ENCODE data around the gene LRIG1.

The LRIG1 gene

DNA sequence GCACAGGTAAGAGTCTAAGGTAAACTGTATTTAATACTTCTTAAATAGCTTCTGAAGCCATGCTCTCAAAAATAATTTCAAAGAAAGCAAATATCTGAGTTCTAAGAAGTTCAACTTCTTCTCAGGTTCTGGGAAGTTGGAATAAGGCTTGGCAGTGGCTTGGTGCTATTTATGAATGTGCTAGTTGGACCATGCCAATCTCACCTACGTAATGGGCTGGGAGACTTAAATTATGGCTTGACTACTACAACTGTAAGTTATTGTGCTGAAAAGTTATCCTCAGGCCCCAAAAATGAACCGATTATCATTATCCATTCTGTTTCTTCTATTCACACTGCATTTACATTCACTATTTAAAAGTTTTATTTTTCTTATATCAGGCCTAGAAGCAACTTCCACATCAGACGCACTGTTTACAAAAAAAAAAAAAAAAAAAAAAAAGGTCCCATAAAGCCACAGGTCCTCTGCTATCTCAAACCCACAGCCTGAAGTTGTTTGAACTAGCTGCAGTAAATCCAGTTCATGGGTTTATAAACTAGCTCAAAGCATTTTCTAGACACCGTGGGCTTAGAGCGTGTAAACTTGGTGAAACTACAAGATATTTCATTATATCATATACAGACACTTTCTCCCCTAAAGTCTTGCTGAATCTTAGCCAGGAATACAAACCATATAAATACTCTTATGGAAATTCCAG is 3.4 kb downstream of the LRIG1 start:
- TF ChIP-seq POLR2AphosphoS5 (IDR thresholded peaks at IDR 0.05; ENCODE audit: low read depth, low read length) (no peak), TAF1 (IDR thresholded peaks at IDR 0.05; ENCODE audit: borderline replicate concordance, insufficient read depth, low read length) (no peak), SIN3A (IDR thresholded peaks at IDR 0.05; ENCODE audit: borderline replicate concordance, insufficient read depth, low read length) (no peak), FOXP2 (optimal IDR thresholded peaks at IDR 0.05; ENCODE audit: borderline replicate concordance, extremely low read depth, extremely low read length, insufficient read depth) (no peak)
- TF ChIP-seq, protein P1, sequence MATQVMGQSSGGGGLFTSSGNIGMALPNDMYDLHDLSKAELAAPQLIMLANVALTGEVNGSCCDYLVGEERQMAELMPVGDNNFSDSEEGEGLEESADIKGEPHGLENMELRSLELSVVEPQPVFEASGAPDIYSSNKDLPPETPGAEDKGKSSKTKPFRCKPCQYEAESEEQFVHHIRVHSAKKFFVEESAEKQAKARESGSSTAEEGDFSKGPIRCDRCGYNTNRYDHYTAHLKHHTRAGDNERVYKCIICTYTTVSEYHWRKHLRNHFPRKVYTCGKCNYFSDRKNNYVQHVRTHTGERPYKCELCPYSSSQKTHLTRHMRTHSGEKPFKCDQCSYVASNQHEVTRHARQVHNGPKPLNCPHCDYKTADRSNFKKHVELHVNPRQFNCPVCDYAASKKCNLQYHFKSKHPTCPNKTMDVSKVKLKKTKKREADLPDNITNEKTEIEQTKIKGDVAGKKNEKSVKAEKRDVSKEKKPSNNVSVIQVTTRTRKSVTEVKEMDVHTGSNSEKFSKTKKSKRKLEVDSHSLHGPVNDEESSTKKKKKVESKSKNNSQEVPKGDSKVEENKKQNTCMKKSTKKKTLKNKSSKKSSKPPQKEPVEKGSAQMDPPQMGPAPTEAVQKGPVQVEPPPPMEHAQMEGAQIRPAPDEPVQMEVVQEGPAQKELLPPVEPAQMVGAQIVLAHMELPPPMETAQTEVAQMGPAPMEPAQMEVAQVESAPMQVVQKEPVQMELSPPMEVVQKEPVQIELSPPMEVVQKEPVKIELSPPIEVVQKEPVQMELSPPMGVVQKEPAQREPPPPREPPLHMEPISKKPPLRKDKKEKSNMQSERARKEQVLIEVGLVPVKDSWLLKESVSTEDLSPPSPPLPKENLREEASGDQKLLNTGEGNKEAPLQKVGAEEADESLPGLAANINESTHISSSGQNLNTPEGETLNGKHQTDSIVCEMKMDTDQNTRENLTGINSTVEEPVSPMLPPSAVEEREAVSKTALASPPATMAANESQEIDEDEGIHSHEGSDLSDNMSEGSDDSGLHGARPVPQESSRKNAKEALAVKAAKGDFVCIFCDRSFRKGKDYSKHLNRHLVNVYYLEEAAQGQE (IDR thresholded peaks at IDR 0.05; ENCODE audit: insufficient read depth in 1 of 2, low read depth in 2 of 2, low read length in 2 of 2): no peak

DNA sequence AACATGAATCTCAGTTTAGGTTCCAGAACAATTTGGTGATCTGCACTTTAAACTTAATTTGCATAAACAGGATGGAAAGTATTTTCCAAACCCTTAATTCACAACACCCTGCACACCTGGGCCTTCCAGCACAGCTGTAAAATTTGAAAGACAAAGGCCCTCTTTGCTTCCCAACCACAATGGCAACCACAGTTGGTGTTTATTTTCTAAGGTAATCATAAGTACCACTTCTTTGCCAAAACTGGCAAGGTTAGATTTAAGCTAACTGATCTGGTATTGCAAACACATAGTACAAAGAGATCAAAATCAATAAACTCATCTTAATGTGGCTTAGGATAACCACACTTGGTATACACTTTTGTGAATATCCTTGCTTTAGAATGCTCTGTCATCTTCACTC is 4.1 kb downstream of the LRIG1 start:
- TF ChIP-seq TAF1 (IDR thresholded peaks at IDR 0.05; ENCODE audit: borderline replicate concordance, insufficient read depth, low read length): no peak
- no peak for TF ChIP-seq POLR2AphosphoS5 (IDR thresholded peaks at IDR 0.05; ENCODE audit: low read depth, low read length)
- TF ChIP-seq FOXP2 (optimal IDR thresholded peaks at IDR 0.05; ENCODE audit: borderline replicate concordance, extremely low read depth, extremely low read length, insufficient read depth): no peak
- TF ChIP-seq, protein P1 (IDR thresholded peaks at IDR 0.05; ENCODE audit: insufficient read depth in 1 of 2, low read depth in 2 of 2, low read length in 2 of 2): no peak
- TF ChIP-seq SIN3A (IDR thresholded peaks at IDR 0.05; ENCODE audit: borderline replicate concordance, insufficient read depth, low read length): no peak

DNA sequence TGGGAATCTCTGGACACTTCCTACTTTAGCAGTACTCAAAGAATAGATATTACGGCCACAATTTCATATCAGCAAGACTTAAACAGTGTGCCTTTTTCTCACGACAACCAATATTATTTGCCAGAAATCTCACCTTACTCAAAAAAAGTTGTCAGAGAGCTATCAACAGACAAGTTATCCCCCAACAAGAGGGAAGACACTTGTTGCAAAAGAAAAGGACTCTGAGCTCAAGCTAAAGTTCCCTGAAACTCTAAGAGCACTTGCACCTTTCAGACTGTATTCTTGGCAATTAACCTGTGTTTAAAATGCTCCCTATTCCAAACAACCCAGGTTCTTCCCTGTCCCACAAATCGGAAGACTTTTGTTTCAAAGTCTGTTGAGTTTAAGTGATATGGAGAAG is 4.5 kb downstream of the LRIG1 start:
- TF ChIP-seq POLR2AphosphoS5 (IDR thresholded peaks at IDR 0.05; ENCODE audit: low read depth, low read length) (no peak), SIN3A (IDR thresholded peaks at IDR 0.05; ENCODE audit: borderline replicate concordance, insufficient read depth, low read length) (no peak), FOXP2 (optimal IDR thresholded peaks at IDR 0.05; ENCODE audit: borderline replicate concordance, extremely low read depth, extremely low read length, insufficient read depth) (no peak)
- TF ChIP-seq, protein P1 (IDR thresholded peaks at IDR 0.05; ENCODE audit: insufficient read depth in 1 of 2, low read depth in 2 of 2, low read length in 2 of 2): no peak

DNA sequence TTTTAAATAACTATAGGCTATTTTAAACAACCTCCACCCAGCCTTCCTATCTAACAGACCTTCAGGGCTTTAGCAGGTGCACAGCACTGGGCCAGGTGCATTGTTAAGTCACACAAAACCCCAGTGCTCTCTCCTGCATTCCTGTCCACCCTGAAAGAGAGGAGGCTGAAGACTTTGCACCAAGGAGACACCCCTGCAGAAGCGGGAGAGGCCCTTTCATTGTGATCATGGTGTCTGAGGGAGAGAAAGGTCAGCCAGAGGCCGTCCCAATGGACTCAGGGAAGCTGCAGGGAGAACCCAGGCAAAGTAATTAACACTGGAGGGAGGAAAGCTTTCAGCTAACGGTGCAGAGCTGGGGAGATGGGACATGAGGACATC is 5.2 kb downstream of the LRIG1 start:
- TF ChIP-seq SIN3A (IDR thresholded peaks at IDR 0.05; ENCODE audit: borderline replicate concordance, insufficient read depth, low read length) (no peak), FOXP2 (optimal IDR thresholded peaks at IDR 0.05; ENCODE audit: borderline replicate concordance, extremely low read depth, extremely low read length, insufficient read depth) (no peak), POLR2AphosphoS5 (IDR thresholded peaks at IDR 0.05; ENCODE audit: low read depth, low read length) (no peak), TAF1 (IDR thresholded peaks at IDR 0.05; ENCODE audit: borderline replicate concordance, insufficient read depth, low read length) (no peak)
- TF ChIP-seq, protein P1 (IDR thresholded peaks at IDR 0.05; ENCODE audit: insufficient read depth in 1 of 2, low read depth in 2 of 2, low read length in 2 of 2): no peak

All from PFSK-1 (cell line).